Measurements from ENCODE around the gene AGAP9. TPM values are rescaled to one million over a fixed set of nuclear protein-coding genes. Genes with fewer than 3 reads are reported as not detected.
"Not testable (repeated sequence)": the region's sequence is repeated elsewhere in the genome, so short reads cannot be mapped to it uniquely, and the experiment has no call there.

The AGAP9 gene
- total and polyA plus RNA-seq, 9 of the 15 experiments (the other 6 are each of a cell fraction or from before 2014, with no cell fraction given) = 0.37 to 11.7 (median 5.8) TPM

DNA sequence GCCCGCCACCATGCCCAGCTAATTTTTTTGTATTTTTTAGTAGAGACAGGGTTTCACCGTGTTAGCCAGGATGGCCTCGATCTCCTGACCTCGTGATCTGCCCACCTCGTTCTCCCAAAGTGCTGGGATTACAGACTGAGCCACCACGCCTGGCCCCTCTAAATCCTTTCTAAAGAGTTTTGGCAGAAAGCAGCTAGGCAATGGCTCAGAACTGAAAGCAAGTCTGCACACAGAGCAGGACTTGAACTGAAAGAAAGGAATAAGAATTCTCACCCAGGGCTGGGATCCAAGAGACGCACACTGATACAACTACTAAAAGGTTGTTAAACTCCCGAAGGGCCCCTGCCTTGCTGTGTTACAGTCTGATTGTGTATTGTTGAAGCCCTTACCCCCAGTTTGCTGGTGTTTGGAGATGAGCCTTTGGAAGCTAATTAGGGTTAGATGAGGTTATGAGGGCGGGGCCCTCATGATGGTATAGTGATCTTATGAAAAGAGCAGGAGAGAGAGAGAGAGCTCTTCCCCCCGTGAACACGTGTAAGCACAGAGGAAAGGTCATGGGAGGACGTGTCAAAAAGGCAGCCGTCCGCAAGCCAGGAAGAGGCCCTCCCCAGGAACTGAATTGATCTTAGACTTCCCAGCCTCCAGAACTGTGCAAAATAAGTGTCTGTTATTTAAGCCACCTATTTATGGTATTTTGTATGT, 58.1 kb downstream of the AGAP9 start (continued):
- TF ChIP-seq, protein P1, sequence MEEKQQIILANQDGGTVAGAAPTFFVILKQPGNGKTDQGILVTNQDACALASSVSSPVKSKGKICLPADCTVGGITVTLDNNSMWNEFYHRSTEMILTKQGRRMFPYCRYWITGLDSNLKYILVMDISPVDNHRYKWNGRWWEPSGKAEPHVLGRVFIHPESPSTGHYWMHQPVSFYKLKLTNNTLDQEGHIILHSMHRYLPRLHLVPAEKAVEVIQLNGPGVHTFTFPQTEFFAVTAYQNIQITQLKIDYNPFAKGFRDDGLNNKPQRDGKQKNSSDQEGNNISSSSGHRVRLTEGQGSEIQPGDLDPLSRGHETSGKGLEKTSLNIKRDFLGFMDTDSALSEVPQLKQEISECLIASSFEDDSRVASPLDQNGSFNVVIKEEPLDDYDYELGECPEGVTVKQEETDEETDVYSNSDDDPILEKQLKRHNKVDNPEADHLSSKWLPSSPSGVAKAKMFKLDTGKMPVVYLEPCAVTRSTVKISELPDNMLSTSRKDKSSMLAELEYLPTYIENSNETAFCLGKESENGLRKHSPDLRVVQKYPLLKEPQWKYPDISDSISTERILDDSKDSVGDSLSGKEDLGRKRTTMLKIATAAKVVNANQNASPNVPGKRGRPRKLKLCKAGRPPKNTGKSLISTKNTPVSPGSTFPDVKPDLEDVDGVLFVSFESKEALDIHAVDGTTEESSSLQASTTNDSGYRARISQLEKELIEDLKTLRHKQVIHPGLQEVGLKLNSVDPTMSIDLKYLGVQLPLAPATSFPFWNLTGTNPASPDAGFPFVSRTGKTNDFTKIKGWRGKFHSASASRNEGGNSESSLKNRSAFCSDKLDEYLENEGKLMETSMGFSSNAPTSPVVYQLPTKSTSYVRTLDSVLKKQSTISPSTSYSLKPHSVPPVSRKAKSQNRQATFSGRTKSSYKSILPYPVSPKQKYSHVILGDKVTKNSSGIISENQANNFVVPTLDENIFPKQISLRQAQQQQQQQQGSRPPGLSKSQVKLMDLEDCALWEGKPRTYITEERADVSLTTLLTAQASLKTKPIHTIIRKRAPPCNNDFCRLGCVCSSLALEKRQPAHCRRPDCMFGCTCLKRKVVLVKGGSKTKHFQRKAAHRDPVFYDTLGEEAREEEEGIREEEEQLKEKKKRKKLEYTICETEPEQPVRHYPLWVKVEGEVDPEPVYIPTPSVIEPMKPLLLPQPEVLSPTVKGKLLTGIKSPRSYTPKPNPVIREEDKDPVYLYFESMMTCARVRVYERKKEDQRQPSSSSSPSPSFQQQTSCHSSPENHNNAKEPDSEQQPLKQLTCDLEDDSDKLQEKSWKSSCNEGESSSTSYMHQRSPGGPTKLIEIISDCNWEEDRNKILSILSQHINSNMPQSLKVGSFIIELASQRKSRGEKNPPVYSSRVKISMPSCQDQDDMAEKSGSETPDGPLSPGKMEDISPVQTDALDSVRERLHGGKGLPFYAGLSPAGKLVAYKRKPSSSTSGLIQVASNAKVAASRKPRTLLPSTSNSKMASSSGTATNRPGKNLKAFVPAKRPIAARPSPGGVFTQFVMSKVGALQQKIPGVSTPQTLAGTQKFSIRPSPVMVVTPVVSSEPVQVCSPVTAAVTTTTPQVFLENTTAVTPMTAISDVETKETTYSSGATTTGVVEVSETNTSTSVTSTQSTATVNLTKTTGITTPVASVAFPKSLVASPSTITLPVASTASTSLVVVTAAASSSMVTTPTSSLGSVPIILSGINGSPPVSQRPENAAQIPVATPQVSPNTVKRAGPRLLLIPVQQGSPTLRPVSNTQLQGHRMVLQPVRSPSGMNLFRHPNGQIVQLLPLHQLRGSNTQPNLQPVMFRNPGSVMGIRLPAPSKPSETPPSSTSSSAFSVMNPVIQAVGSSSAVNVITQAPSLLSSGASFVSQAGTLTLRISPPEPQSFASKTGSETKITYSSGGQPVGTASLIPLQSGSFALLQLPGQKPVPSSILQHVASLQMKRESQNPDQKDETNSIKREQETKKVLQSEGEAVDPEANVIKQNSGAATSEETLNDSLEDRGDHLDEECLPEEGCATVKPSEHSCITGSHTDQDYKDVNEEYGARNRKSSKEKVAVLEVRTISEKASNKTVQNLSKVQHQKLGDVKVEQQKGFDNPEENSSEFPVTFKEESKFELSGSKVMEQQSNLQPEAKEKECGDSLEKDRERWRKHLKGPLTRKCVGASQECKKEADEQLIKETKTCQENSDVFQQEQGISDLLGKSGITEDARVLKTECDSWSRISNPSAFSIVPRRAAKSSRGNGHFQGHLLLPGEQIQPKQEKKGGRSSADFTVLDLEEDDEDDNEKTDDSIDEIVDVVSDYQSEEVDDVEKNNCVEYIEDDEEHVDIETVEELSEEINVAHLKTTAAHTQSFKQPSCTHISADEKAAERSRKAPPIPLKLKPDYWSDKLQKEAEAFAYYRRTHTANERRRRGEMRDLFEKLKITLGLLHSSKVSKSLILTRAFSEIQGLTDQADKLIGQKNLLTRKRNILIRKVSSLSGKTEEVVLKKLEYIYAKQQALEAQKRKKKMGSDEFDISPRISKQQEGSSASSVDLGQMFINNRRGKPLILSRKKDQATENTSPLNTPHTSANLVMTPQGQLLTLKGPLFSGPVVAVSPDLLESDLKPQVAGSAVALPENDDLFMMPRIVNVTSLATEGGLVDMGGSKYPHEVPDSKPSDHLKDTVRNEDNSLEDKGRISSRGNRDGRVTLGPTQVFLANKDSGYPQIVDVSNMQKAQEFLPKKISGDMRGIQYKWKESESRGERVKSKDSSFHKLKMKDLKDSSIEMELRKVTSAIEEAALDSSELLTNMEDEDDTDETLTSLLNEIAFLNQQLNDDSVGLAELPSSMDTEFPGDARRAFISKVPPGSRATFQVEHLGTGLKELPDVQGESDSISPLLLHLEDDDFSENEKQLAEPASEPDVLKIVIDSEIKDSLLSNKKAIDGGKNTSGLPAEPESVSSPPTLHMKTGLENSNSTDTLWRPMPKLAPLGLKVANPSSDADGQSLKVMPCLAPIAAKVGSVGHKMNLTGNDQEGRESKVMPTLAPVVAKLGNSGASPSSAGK (IDR thresholded peaks at IDR 0.05) = peak; percentile 46; the same call in 1 of the 2 replicates

DNA sequence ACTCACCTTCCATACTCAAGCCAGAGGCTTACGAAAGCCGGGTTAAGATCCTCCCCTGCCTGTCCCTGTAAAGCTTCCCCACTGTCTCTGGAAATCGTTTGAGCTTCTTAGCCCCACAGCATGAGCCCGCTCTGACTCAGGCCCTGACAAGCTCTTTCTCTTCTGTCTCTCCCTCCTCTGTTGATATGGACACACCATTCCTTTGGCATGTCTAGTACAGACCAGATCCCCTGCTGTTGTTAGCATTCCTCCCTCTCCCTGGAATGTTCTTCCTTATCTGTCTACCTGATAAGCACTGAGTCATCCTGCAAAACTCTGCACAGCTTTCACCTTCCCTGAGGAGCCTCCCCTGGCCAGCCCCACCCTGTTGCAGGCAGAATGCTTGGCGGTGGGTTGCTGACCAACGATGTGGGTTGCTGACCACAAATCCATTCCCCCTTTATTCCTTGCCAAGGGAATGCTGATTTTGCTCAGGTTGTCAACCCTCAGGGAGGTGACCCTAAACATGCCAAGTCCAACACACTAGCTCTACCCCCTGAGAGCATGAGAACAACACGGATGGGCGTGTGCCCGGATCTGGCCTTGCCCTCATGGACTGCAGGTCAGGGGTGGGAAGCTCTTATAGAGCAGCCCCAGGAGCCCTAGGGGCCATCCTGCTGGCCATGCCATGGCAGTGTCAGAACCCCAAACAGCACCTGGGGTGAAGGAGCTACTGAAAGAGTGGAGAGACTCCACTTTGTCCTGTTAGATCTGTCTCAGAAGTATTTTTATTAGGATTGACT, 60.7 kb downstream of the AGAP9 start:
- H3K4me1 ChIP-seq (replicated peaks in 1 of 2; ENCODE audit: control insufficient read depth in 2 of 2, insufficient read depth in 2 of 2, low read length in 2 of 2); CTCF ChIA-PET (ENCODE audit: low intra/inter-chr PET ratio); intact Hi-C loops (cut with micrococcal nuclease); in situ Hi-C loops (cut with MboI); POLR2A ChIA-PET; H3K36me3 ChIP-seq (ENCODE audit: control insufficient read depth, insufficient read depth, low read length); BruUV-seq (replicated peaks); FAIRE-seq; H3K9me1 ChIP-seq (ENCODE audit: control insufficient read depth, insufficient read depth, low read length); H3K27ac ChIP-seq (ENCODE audit: extremely low read depth, low read depth, low read length); DNase-seq (ENCODE audit: extremely low read depth in 1 of 4, low spot score in 3 of 4); H3K9me3 ChIP-seq (replicated peaks; ENCODE audit: control insufficient read depth, insufficient read depth, low read depth, low read length); H2AFZ ChIP-seq (ENCODE audit: low read depth, low read length); H3K4me3 ChIP-seq; H4K20me1 ChIP-seq (replicated peaks; ENCODE audit: control insufficient read depth, insufficient read depth, low read length); H3K4me2 ChIP-seq (ENCODE audit: insufficient read depth, low read length); H3K27me3 ChIP-seq (ENCODE audit: control insufficient read depth in 2 of 2, insufficient read depth in 2 of 2, low read length in 2 of 2); H3K79me2 ChIP-seq (ENCODE audit: control insufficient read depth, insufficient read depth, low read length); H3K9ac ChIP-seq (ENCODE audit: insufficient read depth in 1 of 2, low read depth in 2 of 2, low read length in 2 of 2); ATAC-seq: not testable (repeated sequence)
- no CpG with 5 or more reads among the region's 9 CpGs for WGBS (ENCODE audit: insufficient coverage, low coverage, missing lambda C conversion rate)

Measured in K562 (cell line).